Fibroblast of pulmonary artery (primary cell): Measurements from ENCODE around the gene SCML2.
A peak's percentile ranks its signal among the peaks of the same experiment; 100 is the strongest.

Experiments used
- DNase-seq: peaks from one replicate; pipeline ENCODE4 v3.0.0-alpha.2; 2010; ENCODE audit warnings: low read depth
- H3K4me3 ChIP-seq: replicated peaks from 2 replicates; pipeline ENCODE4 v1.5.1; 2011; ENCODE audit warnings: low read depth, mild to moderate bottlenecking, control low read depth, low read length, moderate library complexity
- CTCF ChIP-seq: IDR thresholded peaks from 2 replicates; pipeline ENCODE4 v1.5.1; 2011; ENCODE audit warnings: mild to moderate bottlenecking, control low read depth, low read length, inconsistent platforms; ENCODE audit errors: missing control alignments

The SCML2 gene

GRCh38 chrX:18294893-18295292 lies 59.6 kb downstream of the SCML2 start:
- no peak overlapping the region for H3K4me3 ChIP-seq
- no peak for DNase-seq
- no peak for TF ChIP-seq CTCF

GRCh38 chrX:18291006-18291545 lies 63.4 kb downstream of the SCML2 start:
- DNase-seq: peak; percentile 6
- TF ChIP-seq CTCF: no peak
- no peak overlapping the region for H3K4me3 ChIP-seq

GRCh38 chrX:18290200-18290599 lies 64.3 kb downstream of the SCML2 start:
- no peak for DNase-seq
- TF ChIP-seq CTCF: no peak
- no peak overlapping the region for H3K4me3 ChIP-seq

GRCh38 chrX:18288716-18289115 lies 65.8 kb downstream of the SCML2 start:
- TF ChIP-seq CTCF: no peak
- DNase-seq: no peak
- no peak overlapping the region for H3K4me3 ChIP-seq

DNA sequence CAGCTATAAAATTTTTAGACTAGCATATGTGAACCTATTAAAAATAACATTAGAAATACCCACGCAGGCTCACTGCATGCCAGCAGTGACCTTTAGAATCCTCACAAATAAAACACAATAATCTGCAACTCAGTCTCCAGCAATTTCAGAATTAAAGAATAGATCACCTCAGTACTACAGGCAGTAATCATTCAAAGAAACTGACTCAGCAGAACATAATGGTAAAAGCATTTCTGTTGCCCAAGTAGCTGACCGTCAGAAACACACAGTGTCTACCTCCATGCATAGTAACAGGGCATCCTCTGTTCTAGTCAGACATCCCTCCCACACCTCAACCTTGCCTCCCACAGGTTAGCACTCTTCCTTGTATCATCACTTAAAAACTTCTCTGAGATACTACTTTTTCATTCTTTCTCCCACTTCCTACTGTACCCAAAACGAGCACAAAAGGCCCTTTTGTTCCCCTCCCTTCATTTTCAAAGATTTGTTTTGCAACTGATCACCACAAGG lies 68.1 kb downstream of the SCML2 start:
- no peak for TF ChIP-seq CTCF
- DNase-seq: no peak
- H3K4me3 ChIP-seq: no peak overlapping the region

GRCh38 chrX:18278449-18278848 lies 76.0 kb downstream of the SCML2 start:
- no peak overlapping the region for H3K4me3 ChIP-seq
- DNase-seq: no peak
- no peak for TF ChIP-seq CTCF

DNA sequence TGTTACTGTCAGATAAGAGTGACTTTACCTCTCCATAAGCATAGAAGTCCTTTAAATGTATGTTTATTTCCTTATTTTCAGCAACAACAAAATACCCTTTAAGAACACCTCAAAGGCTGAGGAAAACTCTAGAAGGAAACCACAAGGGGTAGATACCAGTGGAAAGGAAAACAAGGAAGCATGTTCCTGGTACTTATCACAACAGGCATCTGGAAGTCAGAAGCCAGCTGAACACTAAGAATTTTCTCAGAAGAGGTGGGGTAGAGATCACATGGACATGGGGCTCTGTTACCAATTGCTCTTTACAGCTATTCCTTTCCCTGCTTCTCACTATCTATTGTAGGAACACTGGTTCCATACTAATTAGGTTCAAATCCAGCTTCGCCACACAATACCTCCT lies 82.3 kb downstream of the SCML2 start:
- TF ChIP-seq CTCF: no peak
- no peak overlapping the region for H3K4me3 ChIP-seq
- no peak for DNase-seq
